Hepatocyte (in vitro differentiated cells): Measurements from ENCODE around the gene UBE2N.

Experiments
- EZH2 ChIP-seq: fragments of 200-600 bp; sonication (generic); IDR thresholded peaks from 2 replicates; pipeline ENCODE4 v1.6.1; 2016; ENCODE audit warnings: antibody characterized with exemption, mild to moderate bottlenecking, borderline replicate concordance
- EZH2phosphoT487 ChIP-seq: fragments of 200-600 bp; sonication (generic); IDR thresholded peaks from one replicate; pipeline ENCODE4 v1.6.1; 2018; ENCODE audit warnings: antibody characterized with exemption, mild to moderate bottlenecking, low read depth, moderate library complexity; ENCODE audit not compliant: unreplicated experiment, severe bottlenecking

- no peak for TF ChIP-seq EZH2phosphoT487
- TF ChIP-seq EZH2: no peak
These were observed 17.4 kb upstream of the UBE2N start for GRCh38 chr12:93459097-93459496.
